Stimulated activated CD8-positive, alpha-beta memory T cell treated with anti-CD3 and anti-CD28 coated beads, Interleukin-4, amount 100 ng/mL, for 1 hour (primary cell): Measurements from ENCODE around the gene NLGN2.
"Not testable (repeated sequence)": the region's sequence is repeated elsewhere in the genome, so short reads cannot be mapped to it uniquely, and the experiment has no call there.

Experiments
- DNase-seq, 2 donors: peaks; one replicate each; pipeline ENCODE4 v3.0.0-alpha.2; 2020; ENCODE audit warnings: low read depth in 2 of 2, low spot score in 1 of 2

Gene NLGN2

GRCh38 chr17:7407485-7408251, at the start of gene NLGN2:
NLGN2 (plus strand) TSS chr17:7407845; CDS start chr17:7408256, 411 bp downstream.
- no peak for DNase-seq

DNA sequence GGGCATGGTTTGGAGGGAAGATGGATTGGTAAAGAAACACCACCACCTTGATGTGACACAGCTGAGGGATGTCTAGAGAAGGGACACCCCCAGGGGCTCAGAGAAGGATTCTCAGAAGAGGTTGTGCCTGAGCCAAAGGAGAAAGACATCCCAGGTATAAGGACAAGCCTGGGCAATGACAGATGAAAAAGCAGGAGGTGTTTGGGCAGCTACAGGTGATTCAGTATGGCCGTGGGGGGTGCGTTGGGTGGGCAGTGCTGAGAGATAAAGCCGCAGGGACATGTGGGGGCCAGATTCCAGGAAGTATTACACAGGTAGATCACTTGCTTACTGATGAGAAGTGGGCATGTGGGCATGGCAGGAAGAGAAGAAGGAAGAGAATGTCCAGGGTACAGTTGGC, 45.7 kb upstream of the NLGN2 start:
- no peak for DNase-seq

GRCh38 chr17:7363311-7363710, 44.3 kb upstream of the NLGN2 start:
- no peak for DNase-seq

- not testable (repeated sequence) for DNase-seq
Measured at GRCh38 chr17:7365963-7366362, 41.7 kb upstream of the NLGN2 start.

DNA sequence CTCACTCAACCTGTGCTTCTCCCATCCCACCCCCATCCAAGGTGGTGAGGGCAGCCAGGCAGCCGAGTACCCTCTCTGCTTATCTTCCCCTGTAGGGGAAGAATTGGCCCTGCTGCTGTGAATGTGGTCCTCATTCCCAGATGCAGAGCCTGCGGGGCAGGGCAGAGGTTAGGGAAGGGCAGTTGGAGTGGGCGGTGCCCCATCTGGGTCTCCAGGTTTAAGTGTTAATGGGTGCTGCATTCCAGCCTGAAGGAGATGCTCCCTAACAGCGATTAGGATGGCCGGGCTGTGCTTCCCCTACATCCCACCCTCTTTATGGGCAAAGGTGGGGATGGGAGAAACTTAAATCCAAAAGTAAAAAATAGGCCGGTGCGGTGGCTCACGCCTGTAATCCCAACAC, 40.6 kb upstream of the NLGN2 start:
- no peak for DNase-seq

GRCh38 chr17:7367918-7368598, 39.6 kb upstream of the NLGN2 start:
- no peak for DNase-seq

DNA sequence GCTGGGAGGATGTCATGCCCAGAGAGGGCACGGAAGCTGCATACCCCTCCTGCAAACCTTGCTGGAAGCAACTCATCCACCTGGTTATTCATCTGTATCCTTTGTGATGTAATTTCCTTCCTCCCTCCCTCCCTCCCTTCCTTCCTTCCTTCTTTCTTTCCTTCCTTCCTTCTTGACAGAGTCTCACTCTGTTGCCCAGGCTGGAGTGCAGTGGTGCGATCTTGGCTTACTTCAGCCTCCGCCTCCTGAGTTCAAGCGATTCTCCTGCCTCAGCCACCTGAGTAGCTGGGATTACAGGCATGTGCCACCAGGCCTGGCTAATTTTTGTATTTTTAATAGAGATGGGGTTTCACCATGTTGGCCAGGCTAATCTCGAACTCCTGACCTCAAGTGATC, 39.0 kb upstream of the NLGN2 start:
- DNase-seq: not testable (repeated sequence)

DNA sequence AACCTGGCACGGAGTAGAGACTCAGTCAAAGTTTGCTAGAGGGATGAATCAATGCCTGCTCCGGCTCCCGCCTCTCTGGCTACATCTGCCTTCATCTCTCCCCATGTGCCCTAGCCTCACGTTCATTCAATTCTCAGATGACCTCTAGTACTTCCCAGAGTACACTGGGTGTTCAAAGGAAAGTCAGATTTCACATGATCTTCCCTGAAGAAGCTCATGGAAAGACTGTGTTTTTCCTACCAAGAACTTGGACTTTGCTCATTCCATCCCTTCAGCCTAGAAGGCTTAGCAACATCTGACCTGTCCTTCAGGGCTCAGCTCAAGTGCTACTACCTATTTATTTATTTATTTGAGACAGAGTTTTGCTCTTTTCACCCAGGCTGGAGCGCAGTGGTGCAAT, 37.8 kb upstream of the NLGN2 start:
- DNase-seq: no peak

DNA sequence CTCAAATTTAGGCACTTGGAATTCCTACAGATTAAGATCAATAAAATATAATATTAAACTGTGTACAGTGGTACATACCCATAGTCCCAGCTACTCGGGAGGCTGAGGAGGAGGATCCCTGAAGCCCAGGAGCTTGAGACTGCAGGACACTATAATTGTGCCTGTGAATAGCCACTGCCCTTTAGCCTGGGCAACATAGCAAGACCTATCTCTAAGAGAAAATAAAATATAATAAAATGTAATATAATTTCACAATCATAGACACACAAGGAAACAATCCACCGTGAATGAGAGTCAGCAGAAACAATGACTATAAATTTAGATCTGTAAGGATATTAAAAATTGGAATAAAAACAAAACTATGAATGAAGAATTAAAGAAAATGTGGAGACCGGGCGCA, 36.8 kb upstream of the NLGN2 start:
- no peak for DNase-seq

DNA sequence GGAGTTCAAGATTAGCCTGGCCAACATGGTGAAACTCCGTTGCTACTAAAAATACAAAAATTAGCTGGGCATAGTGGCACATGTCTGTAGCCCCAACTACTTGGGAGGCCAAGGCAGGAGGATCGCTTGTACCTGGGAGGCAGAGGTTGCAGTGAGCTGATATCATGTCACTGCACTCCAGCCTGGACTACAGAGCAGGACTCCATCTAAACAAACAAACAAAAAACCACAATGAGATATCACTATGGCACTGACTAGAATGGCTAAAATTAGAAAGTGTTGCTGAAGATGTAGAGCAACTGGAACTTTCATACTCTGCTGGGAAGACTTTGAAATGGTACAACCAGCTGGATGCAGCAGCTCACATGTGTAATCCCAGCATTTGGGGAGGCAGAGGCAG, 33.3 kb upstream of the NLGN2 start:
- DNase-seq: no peak

- DNase-seq: no peak
Measured at GRCh38 chr17:7379134-7379533, 28.5 kb upstream of the NLGN2 start.

- DNase-seq: no peak
Measured at GRCh38 chr17:7380321-7380720, 27.3 kb upstream of the NLGN2 start.

DNA sequence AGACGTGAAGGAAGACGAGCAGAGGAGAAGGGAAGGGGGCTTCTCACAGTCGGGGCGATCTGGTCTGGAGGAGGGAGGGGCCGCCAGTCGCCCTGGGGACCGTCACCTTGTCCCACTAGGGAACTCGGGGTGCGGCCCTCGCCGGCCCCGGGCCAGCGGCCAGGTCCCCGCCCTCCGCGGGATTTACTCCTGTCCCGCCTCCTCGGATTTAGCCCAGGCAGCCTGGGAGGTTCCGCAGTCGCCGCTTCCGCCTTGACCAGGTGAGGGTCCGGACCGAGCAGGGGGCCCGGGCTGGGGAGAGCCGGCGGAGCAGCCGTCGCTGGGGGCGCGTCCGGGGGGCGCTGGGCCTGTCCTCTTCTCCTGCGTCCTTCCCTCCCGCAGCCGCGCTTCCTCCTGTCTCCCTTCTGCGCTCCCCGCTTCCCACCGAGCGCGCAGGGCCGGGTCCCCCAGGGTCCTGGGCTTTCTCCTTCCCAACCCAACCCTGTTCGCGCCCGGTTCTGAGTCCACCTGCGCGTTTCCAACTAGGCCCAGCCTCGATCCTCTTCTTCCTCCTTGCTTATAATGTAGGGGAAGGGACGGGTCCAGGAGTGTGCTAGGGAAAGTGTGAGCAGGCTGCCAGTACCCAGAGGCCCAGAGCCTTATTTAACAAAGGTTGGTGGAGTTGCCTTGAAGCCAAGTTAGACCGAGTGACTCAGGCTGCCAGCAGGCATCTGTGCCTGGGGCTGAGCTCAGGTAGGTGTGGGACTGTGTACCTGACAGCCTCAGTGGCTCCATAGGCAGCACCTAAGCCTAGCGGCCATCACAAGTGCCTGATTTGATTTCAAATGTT, 26.6 kb upstream of the NLGN2 start, which contains the start of gene TNK1:
TNK1 (plus strand) TSS at position 235 of the 829 bp plus-strand sequence. CDS start 1,838 bp downstream, outside the sequence.
- DNase-seq: no peak

DNA sequence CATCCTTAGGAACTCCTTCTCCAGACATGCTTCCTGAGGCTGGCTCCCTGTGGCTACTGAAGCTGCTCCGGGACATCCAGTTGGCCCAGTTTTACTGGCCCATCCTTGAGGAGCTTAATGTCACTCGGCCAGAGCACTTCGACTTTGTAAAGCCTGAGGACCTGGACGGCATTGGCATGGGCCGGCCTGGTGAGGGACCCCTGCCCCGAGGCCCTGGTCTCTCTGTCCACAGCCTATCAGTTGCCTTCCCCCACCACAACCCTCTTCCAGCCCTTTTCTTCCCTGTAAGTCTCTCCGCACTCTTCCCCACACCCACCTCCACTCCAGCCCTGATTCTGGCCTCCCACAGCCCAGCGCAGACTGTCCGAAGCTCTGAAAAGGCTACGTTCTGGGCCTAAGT, 24.7 kb upstream of the NLGN2 start:
- DNase-seq: no peak

GRCh38 chr17:7383371-7383741, 24.3 kb upstream of the NLGN2 start:
- DNase-seq: no peak

- peak in 1 of 2 donors; percentile 53 for DNase-seq
Measured at GRCh38 chr17:7383742-7384488, 23.7 kb upstream of the NLGN2 start.

DNA sequence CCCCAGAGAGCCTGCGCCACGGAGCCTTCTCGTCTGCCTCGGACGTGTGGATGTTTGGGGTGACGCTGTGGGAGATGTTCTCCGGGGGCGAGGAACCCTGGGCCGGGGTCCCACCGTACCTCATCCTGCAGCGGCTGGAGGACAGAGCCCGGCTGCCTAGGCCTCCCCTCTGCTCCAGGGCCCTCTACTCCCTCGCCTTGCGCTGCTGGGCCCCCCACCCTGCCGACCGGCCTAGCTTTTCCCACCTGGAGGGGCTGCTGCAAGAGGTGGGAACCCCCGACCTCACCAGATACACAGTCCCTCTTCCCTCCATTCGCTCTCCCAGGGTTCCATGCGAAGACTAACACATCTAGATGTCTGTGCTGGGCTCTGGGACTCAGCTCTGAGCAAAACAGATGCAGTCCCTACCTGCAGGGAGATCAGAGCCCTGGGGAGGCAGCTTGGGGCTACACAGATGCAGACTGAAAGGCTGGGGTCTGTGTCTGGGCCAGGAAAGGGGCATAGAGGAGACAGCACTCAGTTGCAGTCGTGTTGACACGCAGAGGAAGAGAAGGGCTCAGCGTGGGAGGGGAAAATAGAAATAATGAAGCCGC, 23.1 kb upstream of the NLGN2 start:
- no peak for DNase-seq

DNA sequence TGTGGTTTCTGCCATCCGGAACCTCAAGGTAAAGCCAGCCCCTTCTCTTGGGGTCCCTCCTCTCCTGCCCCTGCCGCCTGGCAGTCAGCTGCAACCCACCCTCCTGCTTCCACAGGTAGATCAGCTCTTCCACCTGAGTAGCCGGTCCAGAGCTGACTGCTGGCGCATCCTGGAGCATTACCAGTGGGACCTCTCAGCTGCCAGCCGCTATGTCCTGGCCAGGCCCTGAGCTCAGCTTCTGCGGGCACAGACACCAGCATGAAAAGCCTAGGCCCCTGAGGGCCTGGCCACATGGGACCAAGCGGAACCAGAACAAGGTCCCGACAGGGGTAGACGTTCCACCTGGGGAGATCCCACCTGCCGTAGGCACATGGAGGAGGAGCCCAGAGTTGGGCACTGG, 18.8 kb upstream of the NLGN2 start:
- no peak for DNase-seq

GRCh38 chr17:7389924-7390910, 17.4 kb upstream of the NLGN2 start:
- no peak for DNase-seq
